Trophoblast cell (in vitro differentiated cells and primary cell): ENCODE results near the gene NOC2L.

ENCODE experiments used
- DNase-seq, 2 donors: peaks; one replicate each; pipeline ENCODE4 v3.0.0-alpha.2; 2016
- H2AFZ ChIP-seq: 2 replicates; pipeline ENCODE4 v1.6.1; 2013; ENCODE audit warnings: low read length, moderate library complexity, mild to moderate bottlenecking; ENCODE audit not compliant: insufficient read depth, poor library complexity
- H2AK5ac ChIP-seq: 2 replicates; pipeline ENCODE4 v1.6.1; 2013; ENCODE audit warnings: mild to moderate bottlenecking, low read length
- H2BK120ac ChIP-seq: 2 replicates; pipeline ENCODE4 v1.6.1; 2013; ENCODE audit warnings: low read length, mild to moderate bottlenecking, moderate library complexity; ENCODE audit not compliant: insufficient read depth, poor library complexity
- H2BK12ac ChIP-seq: 2 replicates; pipeline ENCODE4 v1.6.1; 2013; ENCODE audit warnings: mild to moderate bottlenecking, low read length, moderate library complexity
- H2BK5ac ChIP-seq: 2 replicates; pipeline ENCODE4 v1.6.1; 2013; ENCODE audit warnings: low read length, low read depth, moderate library complexity, mild to moderate bottlenecking; ENCODE audit not compliant: poor library complexity
- H3K14ac ChIP-seq: 2 replicates; pipeline ENCODE4 v1.6.1; 2013; ENCODE audit warnings: mild to moderate bottlenecking, low read length
- H3K18ac ChIP-seq: 2 replicates; pipeline ENCODE4 v1.6.1; 2013; ENCODE audit warnings: mild to moderate bottlenecking, low read length
- H3K23ac ChIP-seq: 2 replicates; pipeline ENCODE4 v1.6.1; 2013; ENCODE audit warnings: low read length
- H3K27ac ChIP-seq: 2 replicates; pipeline ENCODE4 v1.5.1; 2013; ENCODE audit warnings: low read depth, mild to moderate bottlenecking, inconsistent platforms, low read length, moderate library complexity
- H3K27me3 ChIP-seq: 2 replicates; pipeline ENCODE4 v1.6.1; 2013; ENCODE audit warnings: inconsistent platforms, mild to moderate bottlenecking, low read length, moderate library complexity; ENCODE audit not compliant: insufficient read depth
- H3K36me3 ChIP-seq, 2 experiments: 1 replicate in 1 of 2; 2 replicates in 1 of 2; pipeline ENCODE4 v1.6.1; 2013; ENCODE audit warnings: low read length in 2 of 2, mild to moderate bottlenecking in 2 of 2, moderate library complexity in 1 of 2; ENCODE audit not compliant: insufficient read depth in 2 of 2, control insufficient read depth in 1 of 2
- H3K4ac ChIP-seq: 2 replicates; pipeline ENCODE4 v1.6.1; 2013; ENCODE audit warnings: low read depth, mild to moderate bottlenecking, low read length, moderate library complexity
- H3K4me1 ChIP-seq, 2 experiments: 1 replicate in 1 of 2; 2 replicates in 1 of 2; pipeline ENCODE4 v1.6.1; 2013; ENCODE audit warnings: low read length in 2 of 2, mild to moderate bottlenecking in 2 of 2, moderate library complexity in 1 of 2; ENCODE audit not compliant: insufficient read depth in 2 of 2, control insufficient read depth in 1 of 2
- H3K4me2 ChIP-seq: 2 replicates; pipeline ENCODE4 v1.6.1; 2013; ENCODE audit warnings: inconsistent platforms, mild to moderate bottlenecking, low read length, moderate library complexity
- H3K4me3 ChIP-seq: 2 replicates; pipeline ENCODE4 v1.5.1; 2013; ENCODE audit warnings: mild to moderate bottlenecking, low read depth, low read length, inconsistent platforms
- H3K79me1 ChIP-seq: one replicate; pipeline ENCODE4 v1.6.1; 2013; ENCODE audit warnings: low read length
- H3K79me2 ChIP-seq: 2 replicates; pipeline ENCODE4 v1.6.1; 2013; ENCODE audit warnings: low read length, mild to moderate bottlenecking; ENCODE audit not compliant: control insufficient read depth, insufficient read depth, poor library complexity
- H3K9ac ChIP-seq: 2 replicates; pipeline ENCODE4 v1.6.1; 2013; ENCODE audit warnings: mild to moderate bottlenecking, low read length
- H3K9me3 ChIP-seq: 2 replicates; pipeline ENCODE4 v1.6.1; 2013; ENCODE audit warnings: low read depth, mild to moderate bottlenecking, control low read depth, inconsistent platforms, low read length; ENCODE audit not compliant: insufficient read depth
- H4K12ac ChIP-seq: 2 replicates; pipeline ENCODE4 v1.6.1; 2013; ENCODE audit warnings: low read depth, mild to moderate bottlenecking, low read length, moderate library complexity
- H4K8ac ChIP-seq: 2 replicates; pipeline ENCODE4 v1.6.1; 2013; ENCODE audit warnings: low read depth, mild to moderate bottlenecking, low read length, moderate library complexity
- H4K91ac ChIP-seq: one replicate; pipeline ENCODE4 v1.6.1; 2013; ENCODE audit warnings: low read depth, mild to moderate bottlenecking, low read length, moderate library complexity
- WGBS: extraction: QIAGEN DNeasy Blood & Tissue Kit; methylation state at CpG from one replicate; pipeline ENCODE4 v1.1.7; 2013; ENCODE audit warnings: missing lambda C conversion rate; ENCODE audit not compliant: insufficient read length, insufficient coverage; ENCODE audit errors: extremely low coverage; 5-methylcytosine and 5-hydroxymethylcytosine counted together

NOC2L gene

GRCh38 chr1:903721-904271 is 55.3 kb downstream of the NOC2L start:
- Histone ChIP-seq H3K9ac (no peak overlapping the region), H2BK12ac (no peak overlapping the region), H4K8ac (no peak overlapping the region), H3K4me3 (no peak overlapping the region), H3K4me2 (no peak overlapping the region), H2BK5ac (no peak overlapping the region), H3K4ac (no peak overlapping the region), H3K27me3 (no peaks in the 10 kb centered on the region), H3K79me2 (peaks cover 2% of the 10 kb centered on the region), H3K18ac (no peak overlapping the region), H3K27ac (no peak overlapping the region), H3K23ac (no peak overlapping the region), H3K79me1 (peaks cover 4% of the 10 kb centered on the region), H2AK5ac (no peak overlapping the region), H3K36me3 (no peaks in the 10 kb centered on the region), H2BK120ac (no peak overlapping the region), H3K4me1 (peaks cover 2 to 6% of the 10 kb centered on the region in 2 experiments), H4K91ac (no peak overlapping the region), H3K14ac (no peak overlapping the region), H2AFZ (no peak overlapping the region), H3K9me3 (peaks cover 3% of the 10 kb centered on the region), H4K12ac (no peak overlapping the region)
- no peak for DNase-seq
- no CpG with 5 or more reads among the region's 21 CpGs for WGBS

- Histone ChIP-seq H2AK5ac (no peak overlapping the region), H3K14ac (no peak overlapping the region), H3K4me1 (peaks cover 2 to 6% of the 10 kb centered on the region in 2 experiments), H3K23ac (no peak overlapping the region), H3K79me1 (peaks cover 4% of the 10 kb centered on the region), H2BK12ac (no peak overlapping the region), H3K9me3 (peaks cover 3% of the 10 kb centered on the region), H2BK5ac (no peak overlapping the region), H3K27ac (no peak overlapping the region), H3K27me3 (no peaks in the 10 kb centered on the region), H4K91ac (no peak overlapping the region), H3K36me3 (no peaks in the 10 kb centered on the region), H3K4me2 (no peak overlapping the region), H2AFZ (no peak overlapping the region), H3K9ac (no peak overlapping the region), H2BK120ac (no peak overlapping the region), H4K8ac (no peak overlapping the region), H3K4me3 (no peak overlapping the region), H3K4ac (no peak overlapping the region), H3K79me2 (peaks cover 2% of the 10 kb centered on the region), H4K12ac (no peak overlapping the region), H3K18ac (no peak overlapping the region)
- no peak for DNase-seq
- WGBS = no CpG with 5 or more reads among the region's 10 CpGs
Observed at GRCh38 chr1:903305-903704, 55.8 kb downstream of the NOC2L start.

GRCh38 chr1:902802-903201 is 56.3 kb downstream of the NOC2L start:
- Histone ChIP-seq H3K79me1 (peaks cover 4% of the 10 kb centered on the region), H3K27me3 (no peaks in the 10 kb centered on the region), H3K9me3 (peaks cover 3% of the 10 kb centered on the region), H3K4me2 (no peak overlapping the region), H3K4me3 (no peak overlapping the region), H4K91ac (no peak overlapping the region), H3K36me3 (no peaks in the 10 kb centered on the region), H3K18ac (no peak overlapping the region), H3K79me2 (peaks cover 2% of the 10 kb centered on the region), H2BK12ac (no peak overlapping the region), H2BK120ac (no peak overlapping the region), H2AFZ (no peak overlapping the region), H3K23ac (no peak overlapping the region), H4K12ac (no peak overlapping the region), H4K8ac (no peak overlapping the region), H3K14ac (no peak overlapping the region), H3K4ac (no peak overlapping the region), H3K27ac (no peak overlapping the region), H2BK5ac (no peak overlapping the region), H2AK5ac (no peak overlapping the region), H3K9ac (no peak overlapping the region), H3K4me1 (peaks cover 2 to 6% of the 10 kb centered on the region in 2 experiments)
- no peak for DNase-seq
- 100% methylated on average over 1 of the region's 21 CpGs for WGBS

GRCh38 chr1:901108-901859 is 57.8 kb downstream of the NOC2L start:
- Histone ChIP-seq H2BK120ac (no peak overlapping the region), H4K8ac (no peak overlapping the region), H4K12ac (no peak overlapping the region), H3K4me3 (no peak overlapping the region), H3K4me1 (peaks cover 2 to 6% of the 10 kb centered on the region in 2 experiments), H2BK12ac (no peak overlapping the region), H3K23ac (no peak overlapping the region), H3K27me3 (no peaks in the 10 kb centered on the region), H2BK5ac (no peak overlapping the region), H3K18ac (no peak overlapping the region), H2AFZ (no peak overlapping the region), H2AK5ac (no peak overlapping the region), H4K91ac (no peak overlapping the region), H3K36me3 (no peaks in the 10 kb centered on the region), H3K4ac (no peak overlapping the region), H3K27ac (no peak overlapping the region), H3K4me2 (no peak overlapping the region), H3K9me3 (peaks cover 3% of the 10 kb centered on the region), H3K9ac (peak overlapping the region; percentile 20), H3K79me1 (peaks cover 4% of the 10 kb centered on the region), H3K79me2 (peaks cover 2% of the 10 kb centered on the region), H3K14ac (no peak overlapping the region)
- no CpG with 5 or more reads among the region's 18 CpGs for WGBS
- no peak for DNase-seq
